WTC11 (cell line): ENCODE data around the gene UBE2M. TPM values are rescaled to one million over a fixed set of nuclear protein-coding genes. Genes with fewer than 3 reads are reported as not detected.

ENCODE experiments used
- ATAC-seq: fragments of 200-7000 bp; cut with Tn5 transposase; 2 replicates; pipeline ENCODE4 v1.10.0; 2021; ENCODE audit warnings: mild to moderate bottlenecking, moderate library complexity
- CTCF ChIA-PET: fragments of 300-600 bp; sonication (Branson Sonifier 250); formaldehyde crosslinking; loops from one replicate; lab custom pipeline; 2021; ENCODE audit warnings: antibody characterized with exemption; lab: Charles Lee
- POLR2A ChIA-PET: fragments of 350-600 bp; sonication (Branson Sonifier 250); formaldehyde crosslinking; loops from one replicate; lab custom pipeline; 2021; ENCODE audit warnings: antibody characterized with exemption; lab: Charles Lee
- DNase-seq: peaks from one replicate; pipeline ENCODE4 v3.0.0; 2021; ENCODE audit warnings: low spot score
- H3K27ac Mint-ChIP-seq: 2 replicates; pipeline ENCODE4 v1.8.0; 2021; ENCODE audit warnings: mixed read lengths
- H3K27me3 Mint-ChIP-seq: 2 replicates; pipeline ENCODE4 v1.8.0; 2021; ENCODE audit warnings: low read depth, mild to moderate bottlenecking, moderate library complexity, mixed read lengths
- H3K36me3 Mint-ChIP-seq: 2 replicates; pipeline ENCODE4 v1.8.0; 2021; ENCODE audit warnings: mixed read lengths
- H3K4me1 Mint-ChIP-seq: 2 replicates; pipeline ENCODE4 v1.8.0; 2022; ENCODE audit warnings: mixed read lengths
- H3K4me3 Mint-ChIP-seq: 2 replicates; pipeline ENCODE4 v1.8.0; 2021; ENCODE audit warnings: mild to moderate bottlenecking, moderate library complexity, mixed read lengths
- H3K9me3 Mint-ChIP-seq: 2 replicates; pipeline ENCODE4 v1.8.0; 2021; ENCODE audit warnings: mixed read lengths
- ATF1 ChIP-seq: sonication (generic); formaldehyde crosslinking; IDR thresholded peaks from 2 replicates; pipeline ENCODE4 v1.8.1; 2023; ENCODE audit warnings: mild to moderate bottlenecking, moderate library complexity, missing genetic modification reagents
- ATF3 ChIP-seq: sonication (generic); formaldehyde crosslinking; conservative IDR thresholded peaks from 2 replicates; pipeline ENCODE4 v1.8.1; 2022; ENCODE audit warnings: mild to moderate bottlenecking, missing genetic modification reagents
- EMX1 ChIP-seq: fragments of 250-450 bp; sonication (Bioruptor Pico); IDR thresholded peaks from 2 replicates; pipeline ENCODE4 v1.8.0; 2021; ENCODE audit warnings: mild to moderate bottlenecking
- ETV6 ChIP-seq: sonication (generic); formaldehyde crosslinking; IDR thresholded peaks from 2 replicates; pipeline ENCODE4 v1.8.1; 2022; ENCODE audit warnings: mild to moderate bottlenecking, missing genetic modification reagents
- FOXK1 ChIP-seq: sonication (generic); formaldehyde crosslinking; IDR thresholded peaks from 2 replicates; pipeline ENCODE4 v1.8.0; 2022; ENCODE audit warnings: mild to moderate bottlenecking, moderate library complexity, missing genetic modification reagents
- FOXP4 ChIP-seq: sonication (generic); formaldehyde crosslinking; IDR thresholded peaks from 2 replicates; pipeline ENCODE4 v1.8.0; 2022; ENCODE audit warnings: mild to moderate bottlenecking, missing genetic modification reagents
- GRHL2 ChIP-seq: fragments of 250-450 bp; sonication (Bioruptor Pico); IDR thresholded peaks from 2 replicates; pipeline ENCODE4 v1.8.0; 2022; ENCODE audit warnings: mild to moderate bottlenecking, moderate library complexity; ENCODE audit not compliant: insufficient replicate concordance, severe bottlenecking
- NFYB ChIP-seq: sonication (generic); formaldehyde crosslinking; conservative IDR thresholded peaks from 2 replicates; pipeline ENCODE4 v1.8.0; 2022; ENCODE audit warnings: low read depth, missing genetic modification reagents
- PRDM15 ChIP-seq: sonication (generic); formaldehyde crosslinking; IDR thresholded peaks from 2 replicates; pipeline ENCODE4 v1.8.0; 2022; ENCODE audit warnings: missing genetic modification reagents
- RELA ChIP-seq: sonication (generic); formaldehyde crosslinking; IDR thresholded peaks from 2 replicates; pipeline ENCODE4 v1.8.1; 2022; ENCODE audit warnings: missing genetic modification reagents, mild to moderate bottlenecking, borderline replicate concordance
- SP1 ChIP-seq: sonication (generic); formaldehyde crosslinking; conservative IDR thresholded peaks from 2 replicates; pipeline ENCODE4 v1.8.1; 2022; ENCODE audit warnings: missing genetic modification reagents
- TCF7 ChIP-seq: sonication (generic); formaldehyde crosslinking; IDR thresholded peaks from 2 replicates; pipeline ENCODE4 v1.8.0; 2022; ENCODE audit warnings: mild to moderate bottlenecking, low read depth, missing genetic modification reagents, moderate library complexity
- TP53 ChIP-seq: sonication (generic); formaldehyde crosslinking; IDR thresholded peaks from 2 replicates; pipeline ENCODE4 v1.8.1; 2023; ENCODE audit warnings: mild to moderate bottlenecking, missing genetic modification reagents
- USF1 ChIP-seq: sonication (generic); formaldehyde crosslinking; IDR thresholded peaks from 2 replicates; pipeline ENCODE4 v1.8.0; 2022; ENCODE audit warnings: mild to moderate bottlenecking, missing genetic modification reagents
- USF2 ChIP-seq: sonication (generic); formaldehyde crosslinking; IDR thresholded peaks from 2 replicates; pipeline ENCODE4 v1.8.1; 2023; ENCODE audit warnings: mild to moderate bottlenecking, missing genetic modification reagents, moderate library complexity
- ZMAT4 ChIP-seq: fragments of 250-450 bp; sonication (Bioruptor Pico); IDR thresholded peaks from 2 replicates; pipeline ENCODE4 v1.9.0; 2021; ENCODE audit warnings: mild to moderate bottlenecking
- ZNF281 ChIP-seq: sonication (generic); formaldehyde crosslinking; IDR thresholded peaks from 2 replicates; pipeline ENCODE4 v1.8.0; 2023; ENCODE audit warnings: mild to moderate bottlenecking, missing genetic modification reagents
- ZNF317 ChIP-seq: sonication (generic); formaldehyde crosslinking; IDR thresholded peaks from 2 replicates; pipeline ENCODE4 v1.8.1; 2023; ENCODE audit warnings: low read depth, mild to moderate bottlenecking, moderate library complexity, missing genetic modification reagents, borderline replicate concordance
- total RNA-seq: library from RNA; stranded (reverse); gene quantifications from 3 replicates; pipeline ENCODE4 v1.2.3, GENCODE V29; 2021
- TF ChIP-seq, protein P1 (sequence below): sonication (generic); formaldehyde crosslinking; IDR thresholded peaks from 2 replicates; pipeline ENCODE4 v1.8.0; 2022; ENCODE audit warnings: mild to moderate bottlenecking, missing genetic modification reagents
- TF ChIP-seq, protein P2 (sequence below): sonication (generic); formaldehyde crosslinking; IDR thresholded peaks from 2 replicates; pipeline ENCODE4 v1.8.0; 2023; ENCODE audit warnings: missing genetic modification reagents
- TF ChIP-seq, protein P3 (sequence below): sonication (generic); formaldehyde crosslinking; IDR thresholded peaks from 2 replicates; pipeline ENCODE4 v1.8.1; 2022; ENCODE audit warnings: missing genetic modification reagents, borderline replicate concordance

Gene UBE2M
- total RNA-seq, 1 experiment from 2014 or later: 105 TPM

GRCh38 chr19:58572818-58573657 is 14.6 kb upstream of the UBE2M start, which contains the start of gene MZF1:
MZF1 (minus strand) TSS chr19:58573335; CDS start chr19:58571389, 1,946 bp downstream.
- peaks cover 17% of the 10 kb centered on the region for H3K4me1 Mint-ChIP-seq
- ATAC-seq (peak; percentile 68), DNase-seq (peak; percentile 99)
- ChIA-PET CTCF (interaction anchor here (1.9 kb wide), 1 partner anchor 8 kb away, joined by 8 read pairs; no protein-coding TSS in a partner anchor), POLR2A (interaction anchor here (0.6 to 0.9 kb wide), 3 partner anchors 11 to 53 kb away, joined by 4 to 6 read pairs (median 4); partner anchors contain the start of gene ZBTB45)
- no peaks in the 10 kb centered on the region for H3K27me3 Mint-ChIP-seq
- H3K4me3 Mint-ChIP-seq: peak within 1 kb of the TSS; percentile 99
- peak within 1 kb of the TSS; percentile 100 for H3K27ac Mint-ChIP-seq
- H3K36me3 Mint-ChIP-seq: peaks cover 12% of the 10 kb centered on the region; the same call in 1 of the 2 replicates
- H3K9me3 Mint-ChIP-seq: no peaks in the 10 kb centered on the region
- peak; percentile 49; the same call in 1 of the 2 replicates for TF ChIP-seq FOXP4 (CRISPR knock-in tag)
- TF ChIP-seq, protein P1, sequence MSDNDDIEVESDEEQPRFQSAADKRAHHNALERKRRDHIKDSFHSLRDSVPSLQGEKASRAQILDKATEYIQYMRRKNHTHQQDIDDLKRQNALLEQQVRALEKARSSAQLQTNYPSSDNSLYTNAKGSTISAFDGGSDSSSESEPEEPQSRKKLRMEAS (CRISPR knock-in tag): peak; percentile 71
- TF ChIP-seq PRDM15 (CRISPR knock-in tag): peak; percentile 73
- no peak for TF ChIP-seq ZNF317 (CRISPR knock-in tag)
- TF ChIP-seq, protein P2, sequence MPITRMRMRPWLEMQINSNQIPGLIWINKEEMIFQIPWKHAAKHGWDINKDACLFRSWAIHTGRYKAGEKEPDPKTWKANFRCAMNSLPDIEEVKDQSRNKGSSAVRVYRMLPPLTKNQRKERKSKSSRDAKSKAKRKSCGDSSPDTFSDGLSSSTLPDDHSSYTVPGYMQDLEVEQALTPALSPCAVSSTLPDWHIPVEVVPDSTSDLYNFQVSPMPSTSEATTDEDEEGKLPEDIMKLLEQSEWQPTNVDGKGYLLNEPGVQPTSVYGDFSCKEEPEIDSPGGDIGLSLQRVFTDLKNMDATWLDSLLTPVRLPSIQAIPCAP (CRISPR knock-in tag): 0 out of 2 replicates have a peak, but pooled peaks have one; percentile 71
- TF ChIP-seq ATF1 (CRISPR knock-in tag): no peak
- TF ChIP-seq ATF3 (CRISPR knock-in tag): no peak
- TF ChIP-seq RELA: no peak
- no peak for TF ChIP-seq TCF7 (CRISPR knock-in tag)
- peak; percentile 98 for TF ChIP-seq FOXK1 (CRISPR knock-in tag)
- TF ChIP-seq ZMAT4 (CRISPR knock-in tag): no peak
- no peak for TF ChIP-seq GRHL2 (CRISPR knock-in tag)
- TF ChIP-seq USF1 (CRISPR knock-in tag): peak; percentile 69; the same call in 1 of the 2 replicates
- peak; percentile 79 for TF ChIP-seq SP1 (CRISPR knock-in tag)
- TF ChIP-seq, protein P3, sequence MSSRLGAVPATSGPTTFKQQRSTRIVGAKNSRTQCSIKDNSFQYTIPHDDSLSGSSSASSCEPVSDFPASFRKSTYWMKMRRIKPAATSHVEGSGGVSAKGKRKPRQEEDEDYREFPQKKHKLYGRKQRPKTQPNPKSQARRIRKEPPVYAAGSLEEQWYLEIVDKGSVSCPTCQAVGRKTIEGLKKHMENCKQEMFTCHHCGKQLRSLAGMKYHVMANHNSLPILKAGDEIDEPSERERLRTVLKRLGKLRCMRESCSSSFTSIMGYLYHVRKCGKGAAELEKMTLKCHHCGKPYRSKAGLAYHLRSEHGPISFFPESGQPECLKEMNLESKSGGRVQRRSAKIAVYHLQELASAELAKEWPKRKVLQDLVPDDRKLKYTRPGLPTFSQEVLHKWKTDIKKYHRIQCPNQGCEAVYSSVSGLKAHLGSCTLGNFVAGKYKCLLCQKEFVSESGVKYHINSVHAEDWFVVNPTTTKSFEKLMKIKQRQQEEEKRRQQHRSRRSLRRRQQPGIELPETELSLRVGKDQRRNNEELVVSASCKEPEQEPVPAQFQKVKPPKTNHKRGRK: no peak
- TF ChIP-seq ETV6: peak; percentile 72
- 0 out of 2 replicates have a peak, but pooled peaks have one; percentile 48 for TF ChIP-seq EMX1
- TF ChIP-seq ZNF281 (CRISPR knock-in tag): peak; percentile 91; the same call in 1 of the 2 replicates
- TF ChIP-seq TP53 (CRISPR knock-in tag): no peak
- TF ChIP-seq NFYB (CRISPR knock-in tag): peak; percentile 71
- peak; percentile 67 for TF ChIP-seq USF2 (CRISPR knock-in tag)
